ENCODE data around the gene BCKDHA.
"Not testable (repeated sequence)": the region's sequence is repeated elsewhere in the genome, so short reads cannot be mapped to it uniquely, and the experiment has no call there.

Gene BCKDHA

GRCh38 chr19:41449079-41449864, 51.7 kb downstream of the BCKDHA start:
- DNase-seq = peak; percentile 64

DNA sequence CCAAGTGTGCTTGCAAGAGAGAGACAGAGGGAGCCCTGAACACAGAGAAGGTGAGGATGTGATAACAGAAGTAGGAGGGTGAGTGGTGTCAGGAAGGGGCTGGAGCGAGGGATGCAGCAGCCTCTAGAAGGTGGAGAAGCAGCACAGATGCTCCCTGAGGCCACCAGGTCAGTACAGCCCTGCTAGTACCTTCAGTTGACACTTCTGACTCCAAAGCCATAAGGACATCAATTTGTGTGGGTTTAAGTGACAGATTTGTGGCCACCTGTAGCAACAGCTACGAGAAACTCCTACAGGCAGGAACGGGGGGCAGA, 52.2 kb downstream of the BCKDHA start:
- no peak for DNase-seq

- no peak for DNase-seq
Measured at GRCh38 chr19:41452584-41453275, 55.1 kb downstream of the BCKDHA start.

GRCh38 chr19:41455936-41456335, 58.3 kb downstream of the BCKDHA start:
- no peak for DNase-seq

DNA sequence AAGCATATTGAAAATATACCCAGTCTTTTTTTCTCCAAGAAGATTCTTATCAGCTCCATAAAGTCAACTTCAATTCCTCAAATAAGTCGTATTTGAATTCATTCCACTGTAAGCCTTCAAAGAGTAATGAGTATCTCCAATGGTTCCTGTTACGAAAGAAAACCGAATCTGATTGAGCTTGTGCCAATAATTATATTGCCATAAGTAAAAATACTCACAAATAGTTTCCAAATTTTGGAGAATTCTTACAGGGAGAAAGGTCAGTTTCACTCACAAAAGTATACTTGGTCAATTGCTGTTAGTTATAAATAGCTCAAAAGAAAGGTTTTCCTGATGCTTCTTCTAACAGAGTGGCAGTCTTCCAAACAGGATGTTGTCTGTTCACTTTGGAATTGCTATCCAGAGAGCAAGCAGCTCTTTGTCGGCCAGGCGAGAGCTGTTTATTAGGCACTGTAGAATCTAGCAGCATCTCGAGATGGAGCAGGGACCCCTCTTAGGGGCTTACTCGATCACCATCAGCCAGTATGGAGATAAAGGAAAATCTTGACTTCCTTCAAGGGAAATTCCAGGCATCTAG, 58.8 kb downstream of the BCKDHA start:
- no peak for DNase-seq

GRCh38 chr19:41457241-41457640, 59.6 kb downstream of the BCKDHA start:
- DNase-seq = peak; percentile 12

GRCh38 chr19:41462497-41462896, 64.9 kb downstream of the BCKDHA start:
- DNase-seq = no peak

GRCh38 chr19:41463257-41464256, 65.9 kb downstream of the BCKDHA start:
- not testable (repeated sequence) for DNase-seq

All from hematopoietic multipotent progenitor cell treated with erythropoietin and hydrocortisone succinate and interleukin-3 and kit ligand, for 8 days (in vitro differentiated cells).